22Rv1 (cell line): ENCODE data around the gene TBCEL.

ENCODE experiments used
- CTCF ChIP-seq: fragments of 450-650 bp; IDR thresholded peaks from 2 replicates; pipeline ENCODE4 v1.5.1; 2017; ENCODE audit warnings: mild to moderate bottlenecking
- ZFX ChIP-seq: fragments of 450-650 bp; IDR thresholded peaks from 2 replicates; pipeline ENCODE4 v1.6.1; 2017; ENCODE audit warnings: antibody characterized with exemption, borderline replicate concordance

GRCh38 chr11:121095561-121095960 lies 71.7 kb downstream of the TBCEL start:
- no peak for TF ChIP-seq CTCF
- no peak for TF ChIP-seq ZFX
